ENCODE results near the gene IPO4. TPM values are rescaled to one million over a fixed set of nuclear protein-coding genes. Genes with fewer than 3 reads are reported as not detected.
"Not testable (repeated sequence)": the region's sequence is repeated elsewhere in the genome, so short reads cannot be mapped to it uniquely, and the experiment has no call there.

IPO4 gene
- total and polyA plus RNA-seq, 2 of the 13 experiments (the other 11 are each of a cell fraction or from before 2014, with no cell fraction given): 39.0 to 179 TPM

DNA sequence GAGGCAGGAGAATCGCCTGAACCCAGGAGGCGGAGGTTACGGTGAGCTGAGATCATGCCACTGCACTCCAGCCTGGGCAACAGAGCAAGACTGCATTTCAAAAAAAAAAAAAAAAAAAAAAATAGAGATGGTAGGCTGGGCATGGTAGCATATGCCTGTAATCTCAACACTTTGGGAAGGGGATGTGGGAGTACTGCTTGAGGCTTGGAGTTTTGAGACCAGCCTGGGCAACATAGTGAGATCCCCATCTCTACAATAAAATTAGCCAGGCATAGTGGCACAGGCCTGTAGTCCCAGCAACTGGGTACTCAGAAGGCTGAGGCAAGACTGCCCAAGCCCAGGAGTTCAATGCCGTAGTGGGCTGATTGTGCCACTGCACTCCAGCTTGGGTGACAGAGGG lies 34.4 kb upstream of the IPO4 start:
- DNase-seq (ENCODE audit: low spot score); H3K4me3 ChIP-seq (replicated peaks in 1 of 3; ENCODE audit: insufficient read depth in 1 of 3, low read depth in 2 of 3, low read length in 3 of 3); H2AFZ ChIP-seq (ENCODE audit: low read length); H3K9me3 ChIP-seq (ENCODE audit: low read length); H4K20me1 ChIP-seq (ENCODE audit: insufficient read depth, low read length); H3K4me2 ChIP-seq (ENCODE audit: low read depth, low read length); H3K9ac ChIP-seq (ENCODE audit: insufficient read depth, low read depth, low read length); H3K27ac ChIP-seq (ENCODE audit: extremely low read length, insufficient read depth, low read length); BruUV-seq (replicated peaks); CTCF ChIA-PET (ENCODE audit: low intra/inter-chr PET ratio, low total read pairs); in situ Hi-C loops (cut with HindIII; ENCODE audit: extremely low pct_ligation_motif_present, low pct_unique_long_range_greater_than_20kb); intact Hi-C loops (cut with micrococcal nuclease; ENCODE audit: unreplicated experiment); H3K27me3 ChIP-seq (ENCODE audit: control insufficient read depth in 1 of 2, insufficient read depth in 2 of 2, low read length in 2 of 2); FAIRE-seq; TF ChIP-seq ZBTB40 (IDR thresholded peaks at IDR 0.05): not testable (repeated sequence)
- Histone ChIP-seq H3K79me2 (ENCODE audit: insufficient read depth, low read length) (peaks cover 69% of the 10 kb centered on the region), H3K4me1 (ENCODE audit: insufficient read depth, low read length) (peaks cover 10% of the 10 kb centered on the region; the same call in 1 of the 2 replicates), H3K36me3 (replicated peaks in 1 of 2; ENCODE audit: control insufficient read depth in 1 of 2, insufficient read depth in 2 of 2, low read length in 2 of 2) (peaks cover 4 to 12% of the 10 kb centered on the region in 2 experiments; a peak in 4 of 5 replicates)
- TF ChIP-seq ZNF121 (CRISPR knock-in tag; IDR thresholded peaks at IDR 0.05) (peak; percentile 75; the same call in 1 of the 2 replicates), ZMYM3 (CRISPR knock-in tag; IDR thresholded peaks at IDR 0.05) (peak; percentile 52), ZNF280B (CRISPR knock-in tag; IDR thresholded peaks at IDR 0.05; ENCODE audit: borderline replicate concordance) (peak; percentile 72; the same call in 1 of the 2 replicates), ZBTB40 (CRISPR knock-in tag; IDR thresholded peaks at IDR 0.05) (0 out of 2 replicates have a peak, but pooled peaks have one; percentile 39)
- ATAC-seq: peak; percentile 30; the same call in 2 of the 3 replicates
- 96% methylated on average over 4 of the region's 4 CpGs for whole genome bisulfite sequencing (ENCODE audit: low lambda C conversion rate)
- POLR2A ChIA-PET: interaction anchor here (0.6 to 4.4 kb wide), 6 partner anchors 9 to 207 kb away, joined by 3 to 21 read pairs (median 3); partner anchors contain the start of genes CHMP4A, CIDEB, DHRS1 and NOP9

Data from HepG2 (cell line).